ENCODE data around the gene USE1.
"Not testable (repeated sequence)": the region's sequence is repeated elsewhere in the genome, so short reads cannot be mapped to it uniquely, and the experiment has no call there.

The USE1 gene, protein sequence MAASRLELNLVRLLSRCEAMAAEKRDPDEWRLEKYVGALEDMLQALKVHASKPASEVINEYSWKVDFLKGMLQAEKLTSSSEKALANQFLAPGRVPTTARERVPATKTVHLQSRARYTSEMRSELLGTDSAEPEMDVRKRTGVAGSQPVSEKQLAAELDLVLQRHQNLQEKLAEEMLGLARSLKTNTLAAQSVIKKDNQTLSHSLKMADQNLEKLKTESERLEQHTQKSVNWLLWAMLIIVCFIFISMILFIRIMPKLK

GRCh38 chr19:17215127-17215971, at the start of gene USE1:
USE1 (plus strand) TSS chr19:17215357; CDS start chr19:17215406, 49 bp downstream.
- FAIRE-seq, result no peak

- FAIRE-seq, result no peak
These were observed 49.4 kb upstream of the USE1 start for GRCh38 chr19:17165715-17166114.

DNA sequence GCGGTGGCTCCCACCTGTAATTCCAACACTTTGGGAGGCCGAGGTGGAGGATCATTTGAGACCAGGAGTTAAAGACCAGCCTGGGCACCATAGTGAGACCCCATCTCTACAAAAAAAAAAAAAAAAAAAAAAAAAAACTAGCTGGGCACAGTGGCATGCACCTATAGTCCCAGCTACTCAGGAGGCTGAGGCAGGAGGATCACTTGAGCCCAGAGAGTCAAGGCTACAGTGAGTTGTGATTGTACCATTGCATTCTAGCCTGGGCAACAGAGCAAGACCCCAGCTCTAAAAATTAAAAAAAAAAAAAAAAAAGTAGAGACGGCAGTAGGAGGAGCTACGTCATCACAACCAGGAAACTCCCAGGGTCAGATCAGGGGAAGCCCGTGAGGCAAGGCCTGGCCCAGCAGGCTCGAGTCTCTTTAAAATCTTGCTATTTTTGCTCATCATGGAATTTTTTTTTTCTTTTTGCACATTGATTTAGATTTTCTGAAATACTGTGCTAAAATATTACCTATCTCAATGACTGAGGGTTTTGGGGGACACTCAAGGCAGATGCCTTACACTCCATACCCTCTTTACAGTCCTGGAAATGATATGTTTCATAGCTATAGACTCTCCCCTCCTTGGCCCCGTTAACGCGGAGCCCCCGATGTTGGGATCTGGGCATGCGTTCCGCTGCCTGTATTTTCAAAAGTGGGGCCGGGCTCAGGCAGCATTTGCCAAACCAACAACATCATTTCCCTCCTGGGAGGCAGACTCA, 44.4 kb upstream of the USE1 start:
- FAIRE-seq, result no peak

- no peak for FAIRE-seq
These were observed 43.3 kb upstream of the USE1 start for GRCh38 chr19:17171874-17172273.

DNA sequence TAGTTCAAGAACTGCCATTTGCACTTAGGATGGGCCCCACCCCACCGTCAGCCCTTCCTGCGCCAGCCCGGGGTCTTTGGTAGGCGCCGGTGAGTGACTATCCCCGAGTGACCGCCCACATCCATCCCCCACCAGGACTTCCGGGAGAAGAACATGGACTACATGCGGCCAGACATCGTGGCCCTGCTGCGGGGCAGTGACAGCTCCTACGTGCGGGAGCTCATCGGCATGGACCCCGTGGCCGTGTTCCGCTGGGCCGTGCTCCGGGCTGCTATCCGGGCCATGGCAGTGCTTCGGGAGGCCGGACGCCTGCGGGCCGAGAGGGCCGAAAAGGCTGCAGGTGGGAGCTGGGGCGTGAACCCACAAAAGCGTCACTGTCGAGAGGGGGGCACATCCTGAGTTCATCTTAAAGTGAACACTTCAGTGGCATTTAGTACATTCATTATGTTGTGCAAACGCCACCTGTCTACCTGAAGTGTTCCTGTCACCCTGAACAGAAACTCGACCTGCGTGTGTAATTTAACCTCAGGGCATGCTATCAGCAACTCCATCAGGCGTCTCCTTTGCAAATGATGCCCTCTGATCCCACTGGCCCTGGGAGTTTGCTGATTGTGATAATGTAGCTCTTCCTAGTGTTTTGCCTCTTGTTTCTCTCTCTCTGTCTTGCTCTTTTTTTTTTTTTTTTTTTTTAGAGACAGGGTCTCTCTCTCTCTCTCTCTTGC, 42.4 kb upstream of the USE1 start:
- FAIRE-seq, result no peak

- no peak for FAIRE-seq
These were observed 36.9 kb upstream of the USE1 start for GRCh38 chr19:17178291-17178690.

GRCh38 chr19:17180997-17181702, 34.0 kb upstream of the USE1 start:
- FAIRE-seq, result no peak

DNA sequence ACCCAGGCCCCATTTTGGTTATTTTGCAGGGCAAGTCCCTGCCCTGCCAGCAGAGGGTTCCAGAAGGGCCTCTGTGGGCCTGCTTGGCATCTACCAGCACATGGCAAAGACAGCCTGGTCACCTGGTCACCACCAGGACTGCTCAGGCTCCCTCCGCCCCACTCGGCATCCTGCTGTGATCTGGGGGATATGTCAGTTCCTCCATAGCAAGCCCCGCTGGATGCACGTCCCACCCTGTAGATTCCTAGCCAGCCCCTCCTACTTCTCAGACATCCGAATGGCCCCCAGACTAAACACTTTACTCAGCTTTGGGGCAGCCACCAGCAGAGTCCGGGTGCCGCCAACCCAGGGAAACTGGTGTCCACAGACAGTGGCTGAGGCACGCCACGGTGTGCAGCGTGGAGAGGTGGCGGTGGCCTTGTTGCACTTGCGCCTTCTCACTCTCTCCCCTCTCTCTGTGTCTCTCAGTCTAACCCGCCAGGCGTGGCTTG, 31.8 kb upstream of the USE1 start:
- FAIRE-seq, result no peak

DNA sequence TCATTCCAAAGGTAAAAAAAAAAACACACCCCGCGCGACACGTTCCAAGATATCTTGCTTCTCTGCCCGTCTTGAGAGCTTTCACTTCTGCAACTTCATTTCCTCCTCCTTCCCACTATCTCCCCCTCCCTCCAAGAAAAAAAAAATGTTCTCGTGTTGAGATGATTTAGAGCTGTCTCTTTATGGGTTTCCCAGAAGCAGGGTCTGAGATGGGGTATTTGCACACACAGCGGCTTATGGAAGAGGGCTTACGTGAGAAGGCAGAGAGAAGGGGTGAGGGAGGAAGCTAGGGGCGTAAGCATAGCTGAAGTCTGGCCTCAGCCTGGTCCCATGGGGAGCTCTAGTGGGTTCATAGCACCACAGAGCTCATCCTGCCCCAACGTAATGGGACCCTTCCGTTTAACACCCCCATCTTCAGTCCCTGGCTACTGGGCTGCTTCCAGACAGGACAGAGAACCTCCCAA, 31.3 kb upstream of the USE1 start:
- FAIRE-seq, result no peak

DNA sequence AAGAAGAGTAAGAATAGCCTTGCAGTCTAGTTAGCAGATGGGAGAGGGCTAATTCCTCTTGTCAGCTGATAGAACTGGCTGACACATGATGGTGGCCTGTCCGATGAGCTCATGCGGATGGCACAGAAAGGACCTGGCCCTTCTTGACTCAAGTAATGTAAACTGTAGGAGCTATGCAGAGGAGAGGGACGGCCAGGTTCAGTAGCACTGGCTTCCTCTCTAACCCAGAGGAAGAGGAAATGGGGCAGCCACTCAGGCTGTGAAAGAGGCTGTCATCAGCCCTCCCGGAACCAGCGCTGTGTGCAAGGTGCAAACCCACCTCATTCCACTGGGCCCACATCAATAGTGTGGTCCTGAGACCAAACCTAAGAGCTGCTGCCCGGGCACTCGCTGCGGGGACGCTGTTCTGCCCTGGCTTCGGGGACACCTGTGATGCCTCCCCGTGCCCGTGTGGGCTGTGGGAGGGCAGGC, 30.8 kb upstream of the USE1 start:
- FAIRE-seq, result no peak

DNA sequence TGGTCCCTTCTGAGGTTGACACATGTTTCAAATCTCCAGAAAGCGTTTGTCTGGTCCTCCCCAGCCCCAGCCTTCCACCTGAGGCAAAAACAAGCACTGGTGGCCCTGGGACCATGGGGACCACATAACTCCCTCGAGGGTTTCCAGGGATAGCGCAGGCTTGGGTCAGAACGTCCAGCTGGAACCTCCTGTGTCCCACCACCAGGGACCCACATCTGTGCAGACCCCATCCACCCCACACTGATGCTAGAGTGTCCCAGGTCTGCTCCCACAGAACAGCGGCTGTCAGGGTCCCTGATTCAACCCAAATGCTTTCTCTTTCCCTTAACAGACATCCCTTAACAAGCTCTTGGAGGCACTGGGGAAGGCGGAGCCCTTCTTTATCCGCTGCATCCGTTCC, 29.6 kb upstream of the USE1 start:
- no peak for FAIRE-seq

GRCh38 chr19:17191736-17192135, 23.4 kb upstream of the USE1 start:
- not testable (repeated sequence) for FAIRE-seq

- no peak for FAIRE-seq
These were observed 22.4 kb upstream of the USE1 start for GRCh38 chr19:17192751-17193150.

GRCh38 chr19:17194608-17195007, 20.5 kb upstream of the USE1 start:
- FAIRE-seq, result no peak

DNA sequence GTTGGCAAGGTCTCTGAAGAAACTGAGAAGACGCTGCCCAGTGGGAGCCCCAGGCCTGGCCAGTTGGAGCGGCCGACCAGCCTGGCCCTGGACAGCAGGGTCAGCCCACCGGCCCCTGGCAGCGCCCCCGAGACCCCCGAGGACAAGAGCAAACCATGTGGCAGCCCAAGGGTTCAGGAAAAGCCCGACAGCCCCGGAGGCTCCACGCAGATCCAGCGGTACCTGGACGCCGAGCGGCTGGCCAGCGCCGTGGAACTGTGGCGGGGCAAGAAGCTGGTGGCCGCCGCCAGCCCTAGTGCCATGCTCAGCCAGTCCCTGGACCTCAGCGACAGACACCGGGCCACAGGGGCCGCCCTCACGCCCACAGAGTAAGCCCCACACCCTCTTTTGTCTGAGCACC, 20.1 kb upstream of the USE1 start:
- FAIRE-seq, result no peak

- FAIRE-seq, result no peak
These were observed 18.5 kb upstream of the USE1 start for GRCh38 chr19:17196610-17197009.

DNA sequence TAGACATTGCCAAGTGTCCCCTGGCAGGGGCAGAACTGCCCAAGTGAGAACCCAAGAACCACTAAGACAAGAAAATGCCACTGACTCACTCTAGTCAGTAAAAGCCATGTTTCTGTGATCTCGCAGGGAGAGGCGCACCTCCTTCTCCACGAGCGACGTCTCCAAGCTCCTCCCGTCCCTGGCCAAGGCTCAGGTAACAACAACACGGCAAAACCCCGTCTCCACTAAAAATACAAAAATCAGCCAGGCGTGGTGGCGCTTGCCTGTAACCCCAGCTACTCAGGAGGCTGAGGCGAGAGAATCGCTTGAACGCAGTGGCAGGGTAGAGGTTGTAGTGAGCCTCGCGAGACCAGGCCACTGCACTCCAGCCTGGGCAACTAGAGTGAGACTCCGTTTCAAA, 17.5 kb upstream of the USE1 start:
- FAIRE-seq, result no peak

GRCh38 chr19:17200408-17201079, 14.6 kb upstream of the USE1 start:
- no peak for FAIRE-seq

- FAIRE-seq, result no peak
These were observed 12.9 kb upstream of the USE1 start for GRCh38 chr19:17202249-17202648.

- no peak for FAIRE-seq
These were observed 12.4 kb upstream of the USE1 start for GRCh38 chr19:17202713-17203112.
